Endothelial cell of umbilical vein (primary cell): ENCODE measurements around the gene SOX8.

Experiments
- TF ChIP-seq, protein P1 (sequence below), 2 donors: IDR thresholded peaks; 1 replicate in 1 of 2; 2 replicates in 1 of 2; pipeline ENCODE4 v1.5.1; 2011; ENCODE audit warnings: low read length in 2 of 2, mild to moderate bottlenecking in 2 of 2, moderate library complexity in 2 of 2, control low read depth in 1 of 2, inconsistent platforms in 1 of 2, low read depth in 1 of 2; ENCODE audit not compliant: insufficient read depth in 1 of 2; ENCODE audit errors: extremely low read depth in 1 of 2
- TF ChIP-seq, protein P2 (sequence below): IDR thresholded peaks from 2 replicates; pipeline ENCODE4 v1.6.1; 2011; ENCODE audit not compliant: insufficient read depth, insufficient read length

DNA sequence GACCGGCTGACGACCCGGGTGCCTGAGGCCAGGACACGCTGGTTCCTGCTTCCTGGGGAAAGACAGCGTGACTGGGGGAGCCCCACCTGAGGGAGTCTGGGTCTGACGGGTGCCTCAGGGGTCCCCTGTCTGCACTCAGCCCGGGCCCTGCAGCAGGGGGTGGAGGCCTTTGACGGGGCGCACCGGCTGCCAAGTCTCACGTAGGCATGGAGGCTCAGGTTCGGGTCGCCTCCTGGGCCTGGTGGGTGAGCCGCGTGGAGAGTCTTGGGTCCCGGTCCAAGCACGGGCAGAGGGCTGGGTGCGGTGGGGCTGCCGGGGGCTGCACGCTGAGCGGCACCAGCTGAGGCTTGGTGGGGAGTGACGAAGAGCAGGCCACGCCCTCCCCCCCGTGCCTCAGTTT is 40.9 kb downstream of the SOX8 start:
- TF ChIP-seq, protein P1, sequence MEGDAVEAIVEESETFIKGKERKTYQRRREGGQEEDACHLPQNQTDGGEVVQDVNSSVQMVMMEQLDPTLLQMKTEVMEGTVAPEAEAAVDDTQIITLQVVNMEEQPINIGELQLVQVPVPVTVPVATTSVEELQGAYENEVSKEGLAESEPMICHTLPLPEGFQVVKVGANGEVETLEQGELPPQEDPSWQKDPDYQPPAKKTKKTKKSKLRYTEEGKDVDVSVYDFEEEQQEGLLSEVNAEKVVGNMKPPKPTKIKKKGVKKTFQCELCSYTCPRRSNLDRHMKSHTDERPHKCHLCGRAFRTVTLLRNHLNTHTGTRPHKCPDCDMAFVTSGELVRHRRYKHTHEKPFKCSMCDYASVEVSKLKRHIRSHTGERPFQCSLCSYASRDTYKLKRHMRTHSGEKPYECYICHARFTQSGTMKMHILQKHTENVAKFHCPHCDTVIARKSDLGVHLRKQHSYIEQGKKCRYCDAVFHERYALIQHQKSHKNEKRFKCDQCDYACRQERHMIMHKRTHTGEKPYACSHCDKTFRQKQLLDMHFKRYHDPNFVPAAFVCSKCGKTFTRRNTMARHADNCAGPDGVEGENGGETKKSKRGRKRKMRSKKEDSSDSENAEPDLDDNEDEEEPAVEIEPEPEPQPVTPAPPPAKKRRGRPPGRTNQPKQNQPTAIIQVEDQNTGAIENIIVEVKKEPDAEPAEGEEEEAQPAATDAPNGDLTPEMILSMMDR (IDR thresholded peaks at IDR 0.05; ENCODE audit: extremely low read depth in 1 of 2, insufficient read depth in 1 of 2, low read depth in 1 of 2, low read length in 2 of 2), result no peak
- TF ChIP-seq, protein P2, sequence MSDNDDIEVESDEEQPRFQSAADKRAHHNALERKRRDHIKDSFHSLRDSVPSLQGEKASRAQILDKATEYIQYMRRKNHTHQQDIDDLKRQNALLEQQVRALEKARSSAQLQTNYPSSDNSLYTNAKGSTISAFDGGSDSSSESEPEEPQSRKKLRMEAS, result no peak
